Breast epithelium (tissue), 3 donors: ENCODE data around the gene CACNA1A.

Source experiments
- POLR2A ChIP-seq: fragments of 450-650 bp; IDR thresholded peaks from one replicate; pipeline ENCODE4 v1.6.1; 2016; ENCODE audit warnings: antibody characterized with exemption, mild to moderate bottlenecking, moderate library complexity
- POLR2AphosphoS5 ChIP-seq, 3 donors: sonication (generic); formaldehyde crosslinking; IDR thresholded peaks; one replicate each; pipeline ENCODE4 v1.6.1; 2017; ENCODE audit warnings: antibody characterized with exemption in 3 of 3
- TF ChIP-seq, protein P1 (sequence below), 3 donors: fragments of 450-650 bp; IDR thresholded peaks; one replicate each; pipeline ENCODE4 v1.5.1; 2016 to 2017; ENCODE audit warnings: antibody characterized with exemption in 3 of 3, mild to moderate bottlenecking in 3 of 3, moderate library complexity in 3 of 3

DNA sequence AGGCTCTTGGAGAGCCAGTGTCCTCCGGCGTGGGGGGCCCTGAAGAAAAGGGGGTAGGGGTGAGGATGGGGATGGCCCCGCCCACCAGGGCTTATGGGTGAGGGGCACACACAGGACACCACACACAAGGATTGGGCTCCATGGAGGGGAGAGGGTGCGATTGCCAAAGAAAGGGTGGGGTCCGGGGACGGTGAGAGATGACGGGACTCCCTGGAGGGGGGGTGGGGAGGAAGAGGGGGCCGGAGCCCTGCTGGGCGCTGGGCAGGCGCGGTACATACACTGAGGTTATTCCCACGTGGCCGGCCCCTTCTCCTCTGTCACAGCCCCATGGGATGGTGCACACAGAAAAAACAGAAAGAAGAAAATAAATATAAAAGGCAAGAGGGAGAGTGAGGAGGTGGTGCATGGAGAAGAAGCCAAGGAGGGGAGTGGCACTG, 295.9 kb downstream of the CACNA1A start:
- TF ChIP-seq, protein P1, sequence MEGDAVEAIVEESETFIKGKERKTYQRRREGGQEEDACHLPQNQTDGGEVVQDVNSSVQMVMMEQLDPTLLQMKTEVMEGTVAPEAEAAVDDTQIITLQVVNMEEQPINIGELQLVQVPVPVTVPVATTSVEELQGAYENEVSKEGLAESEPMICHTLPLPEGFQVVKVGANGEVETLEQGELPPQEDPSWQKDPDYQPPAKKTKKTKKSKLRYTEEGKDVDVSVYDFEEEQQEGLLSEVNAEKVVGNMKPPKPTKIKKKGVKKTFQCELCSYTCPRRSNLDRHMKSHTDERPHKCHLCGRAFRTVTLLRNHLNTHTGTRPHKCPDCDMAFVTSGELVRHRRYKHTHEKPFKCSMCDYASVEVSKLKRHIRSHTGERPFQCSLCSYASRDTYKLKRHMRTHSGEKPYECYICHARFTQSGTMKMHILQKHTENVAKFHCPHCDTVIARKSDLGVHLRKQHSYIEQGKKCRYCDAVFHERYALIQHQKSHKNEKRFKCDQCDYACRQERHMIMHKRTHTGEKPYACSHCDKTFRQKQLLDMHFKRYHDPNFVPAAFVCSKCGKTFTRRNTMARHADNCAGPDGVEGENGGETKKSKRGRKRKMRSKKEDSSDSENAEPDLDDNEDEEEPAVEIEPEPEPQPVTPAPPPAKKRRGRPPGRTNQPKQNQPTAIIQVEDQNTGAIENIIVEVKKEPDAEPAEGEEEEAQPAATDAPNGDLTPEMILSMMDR (IDR thresholded peaks at IDR 0.05), result no peak
- TF ChIP-seq POLR2A (no peak), POLR2AphosphoS5 (IDR thresholded peaks at IDR 0.05) (no peak)
